ENCODE data around the gene PEAK3. TPM values are rescaled to one million over a fixed set of nuclear protein-coding genes. Genes with fewer than 3 reads are reported as not detected.

The PEAK3 gene
- total and polyA plus RNA-seq, 2 donors (not counting 1 experiment from before 2014, with no cell fraction given), result not detected

GRCh38 chr19:2255982-2256685, 25.8 kb downstream of the PEAK3 start, which contains the start of gene JSRP1:
Gene JSRP1, minus strand, starts transcription at chr19:2256417. Its CDS starts 1,103 bp downstream, at chr19:2255314.
- no peak for TF ChIP-seq CTCF (conservative IDR thresholded peaks at IDR 0.05 in 1 of 2, IDR thresholded peaks at IDR 0.05 in 1 of 2; ENCODE audit: low read depth in 1 of 2, low read length in 2 of 2)
- no peak for TF ChIP-seq EZH2 (IDR thresholded peaks at IDR 0.05; ENCODE audit: low read length, missing control alignments)
- Histone ChIP-seq H3K36me3 (ENCODE audit: control insufficient read depth, insufficient read depth, low read length) (no peaks in the 10 kb centered on the region), H3K4me2 (ENCODE audit: extremely low read depth, insufficient read depth, low read length) (no peak within 1 kb of the TSS), H3K9ac (ENCODE audit: insufficient read depth, low read length) (no peak within 1 kb of the TSS), H4K20me1 (ENCODE audit: control insufficient read depth, extremely low read depth, insufficient read depth, low read length) (no peaks in the 10 kb centered on the region), H3K27me3 (ENCODE audit: control insufficient read depth, insufficient read depth, low read length) (peaks cover 26% of the 10 kb centered on the region), H3K27ac (ENCODE audit: insufficient read depth, low read length) (no peak within 1 kb of the TSS), H3K9me3 (ENCODE audit: control insufficient read depth, insufficient read depth, low read depth, low read length) (no peaks in the 10 kb centered on the region), H3K4me3 (replicated peaks in 1 of 4; ENCODE audit: control extremely low read depth in 1 of 4, insufficient read depth in 1 of 4, low read depth in 3 of 4, low read length in 4 of 4) (no peak within 1 kb of the TSS), H3K4me1 (ENCODE audit: control insufficient read depth, extremely low read depth, insufficient read depth, low read length) (peaks cover 3% of the 10 kb centered on the region), H3K79me2 (ENCODE audit: control insufficient read depth, insufficient read depth, low read length) (no peaks in the 10 kb centered on the region), H2AFZ (ENCODE audit: low read length) (no peak within 1 kb of the TSS)
- DNase-seq (ENCODE audit: low read depth in 2 of 2), result no peak

GRCh38 chr19:2255112-2255845, 26.7 kb downstream of the PEAK3 start:
- Histone ChIP-seq H3K4me3 (replicated peaks in 1 of 4; ENCODE audit: control extremely low read depth in 1 of 4, insufficient read depth in 1 of 4, low read depth in 3 of 4, low read length in 4 of 4) (no peak overlapping the region), H3K4me1 (ENCODE audit: control insufficient read depth, extremely low read depth, insufficient read depth, low read length) (peaks cover 3% of the 10 kb centered on the region), H3K36me3 (ENCODE audit: control insufficient read depth, insufficient read depth, low read length) (no peaks in the 10 kb centered on the region), H3K79me2 (ENCODE audit: control insufficient read depth, insufficient read depth, low read length) (no peaks in the 10 kb centered on the region), H4K20me1 (ENCODE audit: control insufficient read depth, extremely low read depth, insufficient read depth, low read length) (no peaks in the 10 kb centered on the region), H3K4me2 (ENCODE audit: extremely low read depth, insufficient read depth, low read length) (no peak overlapping the region), H3K9ac (ENCODE audit: insufficient read depth, low read length) (no peak overlapping the region), H3K27ac (ENCODE audit: insufficient read depth, low read length) (no peak overlapping the region), H3K9me3 (ENCODE audit: control insufficient read depth, insufficient read depth, low read depth, low read length) (no peaks in the 10 kb centered on the region), H3K27me3 (ENCODE audit: control insufficient read depth, insufficient read depth, low read length) (peaks cover 34% of the 10 kb centered on the region), H2AFZ (ENCODE audit: low read length) (no peak overlapping the region)
- no peak for DNase-seq (ENCODE audit: low read depth in 2 of 2)
- TF ChIP-seq CTCF (conservative IDR thresholded peaks at IDR 0.05 in 1 of 2, IDR thresholded peaks at IDR 0.05 in 1 of 2; ENCODE audit: low read depth in 1 of 2, low read length in 2 of 2) (no peak), EZH2 (IDR thresholded peaks at IDR 0.05; ENCODE audit: low read length, missing control alignments) (no peak)

GRCh38 chr19:2254064-2254872, 27.7 kb downstream of the PEAK3 start:
- no peak overlapping the region for H3K27ac ChIP-seq (ENCODE audit: insufficient read depth, low read length)
- H3K4me1 ChIP-seq (ENCODE audit: control insufficient read depth, extremely low read depth, insufficient read depth, low read length), result peaks cover 3% of the 10 kb centered on the region
- TF ChIP-seq CTCF (conservative IDR thresholded peaks at IDR 0.05 in 1 of 2, IDR thresholded peaks at IDR 0.05 in 1 of 2; ENCODE audit: low read depth in 1 of 2, low read length in 2 of 2) (peak; percentile 33 to 61), EZH2 (IDR thresholded peaks at IDR 0.05; ENCODE audit: low read length, missing control alignments) (no peak)
- H4K20me1 ChIP-seq (ENCODE audit: control insufficient read depth, extremely low read depth, insufficient read depth, low read length), result no peaks in the 10 kb centered on the region
- no peaks in the 10 kb centered on the region for H3K79me2 ChIP-seq (ENCODE audit: control insufficient read depth, insufficient read depth, low read length)
- H3K9ac ChIP-seq (ENCODE audit: insufficient read depth, low read length), result no peak overlapping the region
- DNase-seq (ENCODE audit: low read depth in 2 of 2), result peak in 1 of 2 donors; percentile 40
- H3K4me2 ChIP-seq (ENCODE audit: extremely low read depth, insufficient read depth, low read length), result no peak overlapping the region
- no peak overlapping the region for H2AFZ ChIP-seq (ENCODE audit: low read length)
- H3K36me3 ChIP-seq (ENCODE audit: control insufficient read depth, insufficient read depth, low read length), result no peaks in the 10 kb centered on the region
- no peaks in the 10 kb centered on the region for H3K9me3 ChIP-seq (ENCODE audit: control insufficient read depth, insufficient read depth, low read depth, low read length)
- H3K4me3 ChIP-seq (replicated peaks in 1 of 4; ENCODE audit: control extremely low read depth in 1 of 4, insufficient read depth in 1 of 4, low read depth in 3 of 4, low read length in 4 of 4), result no peak overlapping the region
- H3K27me3 ChIP-seq (ENCODE audit: control insufficient read depth, insufficient read depth, low read length), result peaks cover 38% of the 10 kb centered on the region
